ENCODE data around the gene MCC.

DNA sequence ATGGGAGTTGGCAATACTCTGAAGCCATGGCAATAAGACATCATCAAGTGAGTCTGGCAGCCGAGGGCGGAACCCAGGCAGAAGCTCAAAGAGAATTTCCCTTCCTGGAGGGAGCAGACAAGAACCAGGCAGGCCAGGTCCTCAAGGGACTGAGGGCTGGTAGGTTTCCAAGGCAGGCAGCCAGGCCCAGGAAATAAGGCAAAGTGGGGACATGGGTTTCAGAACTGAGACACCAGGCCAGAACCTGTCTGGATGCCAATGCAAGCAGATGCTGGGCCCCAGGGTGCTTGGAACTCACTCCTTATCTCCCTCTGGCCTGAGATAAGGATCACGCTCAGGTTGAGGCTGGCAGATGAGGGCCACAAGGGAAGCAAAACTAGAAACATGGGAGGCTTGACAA, 62.3 kb downstream of the MCC start:
- TF ChIP-seq, protein P1, sequence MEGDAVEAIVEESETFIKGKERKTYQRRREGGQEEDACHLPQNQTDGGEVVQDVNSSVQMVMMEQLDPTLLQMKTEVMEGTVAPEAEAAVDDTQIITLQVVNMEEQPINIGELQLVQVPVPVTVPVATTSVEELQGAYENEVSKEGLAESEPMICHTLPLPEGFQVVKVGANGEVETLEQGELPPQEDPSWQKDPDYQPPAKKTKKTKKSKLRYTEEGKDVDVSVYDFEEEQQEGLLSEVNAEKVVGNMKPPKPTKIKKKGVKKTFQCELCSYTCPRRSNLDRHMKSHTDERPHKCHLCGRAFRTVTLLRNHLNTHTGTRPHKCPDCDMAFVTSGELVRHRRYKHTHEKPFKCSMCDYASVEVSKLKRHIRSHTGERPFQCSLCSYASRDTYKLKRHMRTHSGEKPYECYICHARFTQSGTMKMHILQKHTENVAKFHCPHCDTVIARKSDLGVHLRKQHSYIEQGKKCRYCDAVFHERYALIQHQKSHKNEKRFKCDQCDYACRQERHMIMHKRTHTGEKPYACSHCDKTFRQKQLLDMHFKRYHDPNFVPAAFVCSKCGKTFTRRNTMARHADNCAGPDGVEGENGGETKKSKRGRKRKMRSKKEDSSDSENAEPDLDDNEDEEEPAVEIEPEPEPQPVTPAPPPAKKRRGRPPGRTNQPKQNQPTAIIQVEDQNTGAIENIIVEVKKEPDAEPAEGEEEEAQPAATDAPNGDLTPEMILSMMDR (IDR thresholded peaks at IDR 0.05): no peak
- TF ChIP-seq POLR2A (IDR thresholded peaks at IDR 0.05): no peak

Measured in thyroid gland (tissue), 4 donors.